Muscle of leg (tissue), 11 donors: ENCODE data around the gene GSAP. TPM values are rescaled to one million over a fixed set of nuclear protein-coding genes. Genes with fewer than 3 reads are reported as not detected.
"Not testable (repeated sequence)": the region's sequence is repeated elsewhere in the genome, so short reads cannot be mapped to it uniquely, and the experiment has no call there.

Experiments
- DNase-seq: peaks from one replicate; pipeline ENCODE4 v3.0.0; 2013
- H3K27ac ChIP-seq: one replicate; pipeline ENCODE4 v1.5.1; 2013; ENCODE audit warnings: mild to moderate bottlenecking, low read length, control low read depth
- H3K27me3 ChIP-seq: one replicate; pipeline ENCODE4 v1.6.1; 2013; ENCODE audit warnings: low read length; ENCODE audit not compliant: control insufficient read depth, insufficient read depth
- H3K36me3 ChIP-seq: one replicate; pipeline ENCODE4 v1.6.1; 2013; ENCODE audit warnings: low read length; ENCODE audit not compliant: control insufficient read depth, insufficient read depth
- H3K4me1 ChIP-seq: one replicate; pipeline ENCODE4 v1.6.1; 2013; ENCODE audit warnings: low read length; ENCODE audit not compliant: control insufficient read depth, insufficient read depth
- H3K4me3 ChIP-seq: one replicate; pipeline ENCODE4 v1.5.1; 2013; ENCODE audit warnings: low read length, control low read depth
- H3K9me3 ChIP-seq: replicated peaks from 2 replicates; pipeline ENCODE4 v1.6.1; 2013; ENCODE audit warnings: low read depth, low read length; ENCODE audit not compliant: control insufficient read depth
- WGBS: methylation state at CpG from one replicate; pipeline ENCODE4 v1.1.5; 2013; ENCODE audit warnings: missing lambda C conversion rate; ENCODE audit not compliant: insufficient coverage; 5-methylcytosine and 5-hydroxymethylcytosine counted together
- polyA plus RNA-seq, 8 donors: library from polyadenylated mRNA; unstranded; fragments of 120-200 nt; gene quantifications; one replicate each; pipeline versions ENCODE4 v1.2.1 to v1.2.3, GENCODE V29; 2013; ENCODE audit warnings: inconsistent platforms in 1 of 8, low replicate concordance in 1 of 8; ENCODE audit not compliant: insufficient read length in 8 of 8, insufficient read depth in 1 of 8
- total RNA-seq: library from RNA; stranded (reverse); fragments of 120-200 nt; gene quantifications from one replicate; pipeline ENCODE4 v1.2.4, GENCODE V29; 2013

Gene GSAP
- total and polyA plus RNA-seq, 9 donors: 2.3 to 5.6 (median 4.2) TPM

GRCh38 chr7:77275663-77276062 is 140.5 kb downstream of the GSAP start:
- DNase-seq, H3K36me3 ChIP-seq, H3K4me3 ChIP-seq, H3K4me1 ChIP-seq, H3K9me3 ChIP-seq, H3K27me3 ChIP-seq, H3K27ac ChIP-seq: not testable (repeated sequence)
- 88% methylated on average over 1 of the region's 2 CpGs for WGBS

- H3K36me3 ChIP-seq: peaks cover 5% of the 10 kb centered on the region
- no peaks in the 10 kb centered on the region for H3K9me3 ChIP-seq
- H3K27me3 ChIP-seq: no peaks in the 10 kb centered on the region
- H3K27ac ChIP-seq: no peak overlapping the region
- no peaks in the 10 kb centered on the region for H3K4me1 ChIP-seq
- WGBS: 98% methylated on average over 5 of the region's 5 CpGs
- no peak for DNase-seq
- no peak overlapping the region for H3K4me3 ChIP-seq
Observed at GRCh38 chr7:77271766-77272165, 144.4 kb downstream of the GSAP start.

- peaks cover 2% of the 10 kb centered on the region for H3K36me3 ChIP-seq
- H3K4me1 ChIP-seq: no peaks in the 10 kb centered on the region
- WGBS: no CpG with 5 or more reads among the region's 1 CpG
- DNase-seq: no peak
- no peaks in the 10 kb centered on the region for H3K27me3 ChIP-seq
- H3K9me3 ChIP-seq: no peaks in the 10 kb centered on the region
- H3K4me3 ChIP-seq: no peak overlapping the region
- no peak overlapping the region for H3K27ac ChIP-seq
Observed at GRCh38 chr7:77270094-77270480, 146.1 kb downstream of the GSAP start.

- H3K4me3 ChIP-seq: no peak overlapping the region
- peak; percentile 49 for DNase-seq
- WGBS: no CpG with 5 or more reads among the region's 4 CpGs
- H3K36me3 ChIP-seq: peaks cover 2% of the 10 kb centered on the region
- H3K27me3 ChIP-seq: no peaks in the 10 kb centered on the region
- H3K27ac ChIP-seq: no peak overlapping the region
- H3K9me3 ChIP-seq: no peaks in the 10 kb centered on the region
- H3K4me1 ChIP-seq: no peaks in the 10 kb centered on the region
Observed at GRCh38 chr7:77269360-77270093, 146.6 kb downstream of the GSAP start.

- no peak for DNase-seq
- H3K4me1 ChIP-seq: no peaks in the 10 kb centered on the region
- peaks cover 4% of the 10 kb centered on the region for H3K36me3 ChIP-seq
- WGBS: 83% methylated on average over 1 of the region's 2 CpGs
- no peaks in the 10 kb centered on the region for H3K9me3 ChIP-seq
- H3K27me3 ChIP-seq: no peaks in the 10 kb centered on the region
- H3K4me3 ChIP-seq: no peak overlapping the region
- H3K27ac ChIP-seq: no peak overlapping the region
Observed at GRCh38 chr7:77266291-77266794, 149.8 kb downstream of the GSAP start.

GRCh38 chr7:77265666-77266065 is 150.5 kb downstream of the GSAP start:
- Histone ChIP-seq H3K27me3 (no peaks in the 10 kb centered on the region), H3K27ac (no peak overlapping the region), H3K36me3 (peaks cover 4% of the 10 kb centered on the region), H3K4me3 (no peak overlapping the region), H3K9me3 (no peaks in the 10 kb centered on the region), H3K4me1 (no peaks in the 10 kb centered on the region)
- WGBS: no CpG with 5 or more reads among the region's 4 CpGs
- no peak for DNase-seq

- WGBS: no CpG with 5 or more reads among the region's 4 CpGs
- H3K27ac ChIP-seq: no peak overlapping the region
Observed at GRCh38 chr7:77262316-77262715, 153.8 kb downstream of the GSAP start.

More at GRCh38 chr7:77262316-77262715, 153.8 kb downstream of the GSAP start:
- no peaks in the 10 kb centered on the region for H3K4me1 ChIP-seq
- H3K36me3 ChIP-seq: peaks cover 4% of the 10 kb centered on the region
- no peaks in the 10 kb centered on the region for H3K9me3 ChIP-seq
- H3K4me3 ChIP-seq: no peak overlapping the region
- DNase-seq: no peak
- H3K27me3 ChIP-seq: no peaks in the 10 kb centered on the region

Other genes with a start within 250 kb of the GSAP start
- 21.7 TPM for gene FGL2, start 216.5 kb downstream of the GSAP start, total RNA-seq
- 10 to 100 TPM; 12.9 to 21.4 (median 16.8) TPM for gene FGL2, start 216.5 kb downstream of the GSAP start, polyA plus RNA-seq
- 34.9 TPM for gene PTPN12, start 120.9 kb upstream of the GSAP start, total RNA-seq
- 10 to 100 TPM; 44.9 to 61.3 (median 47.3) TPM for gene PTPN12, start 120.9 kb upstream of the GSAP start, polyA plus RNA-seq